GM18517 (cell line): ENCODE data around the gene LCNL1.
"Not testable (repeated sequence)": the region's sequence is repeated elsewhere in the genome, so short reads cannot be mapped to it uniquely, and the experiment has no call there.

ENCODE experiments used
- ATAC-seq: cut with Tn5 transposase; IDR thresholded peaks from one replicate; pipeline ENCODE4 v1.9.1; 2021; ENCODE audit warnings: mild to moderate bottlenecking, moderate library complexity; ENCODE audit not compliant: unreplicated experiment

The LCNL1 gene

GRCh38 chr9:137021568-137021978 is 38.8 kb downstream of the LCNL1 start:
- ATAC-seq: no peak

DNA sequence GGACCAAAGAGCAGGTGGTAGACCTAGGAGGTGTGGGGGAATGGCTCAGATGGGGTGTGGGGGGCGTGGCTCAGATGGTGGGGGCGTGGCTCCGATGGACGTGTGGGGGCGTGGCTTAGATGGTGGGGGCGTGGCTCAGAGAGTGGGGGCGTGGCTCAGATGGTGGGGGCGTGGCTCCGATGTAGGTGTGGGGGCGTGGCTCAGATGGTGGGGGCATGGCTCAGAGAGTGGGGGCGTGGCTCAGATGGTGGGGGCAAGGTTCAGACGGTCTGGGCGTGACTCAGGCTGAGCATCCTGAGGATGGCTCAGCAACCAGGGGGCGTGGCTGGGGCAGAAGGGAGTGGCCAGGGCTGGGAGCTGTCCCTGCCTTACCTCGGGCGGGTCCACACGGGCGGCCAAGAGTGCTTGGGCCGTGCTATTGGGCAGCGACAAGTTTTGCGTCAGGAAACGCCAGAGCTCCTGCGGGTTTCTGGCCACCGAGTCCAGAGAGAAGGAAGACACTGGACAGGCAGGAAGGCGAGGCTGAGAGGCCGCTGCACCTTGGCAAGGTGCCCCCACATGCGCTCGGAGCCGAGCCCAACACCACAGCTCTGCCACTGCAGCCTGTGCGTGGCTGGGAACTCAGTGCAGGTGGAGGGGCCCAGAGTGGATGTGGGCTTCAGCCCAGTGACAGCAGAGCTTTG is 39.3 kb downstream of the LCNL1 start:
- no peak for ATAC-seq

- ATAC-seq: no peak
These were observed 39.8 kb downstream of the LCNL1 start for GRCh38 chr9:137022662-137023008.

GRCh38 chr9:137023157-137023556 is 40.4 kb downstream of the LCNL1 start:
- no peak for ATAC-seq

GRCh38 chr9:137023583-137023991 is 40.8 kb downstream of the LCNL1 start:
- ATAC-seq: no peak

DNA sequence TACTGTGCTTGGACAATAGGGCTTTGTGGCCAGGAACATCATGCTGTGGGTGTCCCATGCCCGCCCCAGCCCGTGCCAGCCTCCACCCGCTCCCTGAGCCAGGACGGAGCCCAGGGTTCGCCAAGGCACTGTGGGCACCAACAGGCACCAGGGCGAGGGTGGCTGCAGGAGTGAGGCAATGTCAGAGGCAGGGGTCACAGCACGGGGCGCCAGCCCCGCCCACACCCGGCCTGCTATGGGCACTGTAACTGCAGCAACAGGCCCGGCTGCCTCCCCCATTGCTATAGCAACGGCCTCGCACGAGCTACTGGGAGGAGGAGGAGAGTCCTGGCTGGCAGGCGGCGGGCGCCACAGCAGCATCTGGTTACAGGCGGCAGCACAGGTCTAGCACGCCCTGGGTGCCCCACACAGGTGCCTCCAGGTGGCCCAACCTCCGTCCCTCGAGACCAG is 42.7 kb downstream of the LCNL1 start:
- no peak for ATAC-seq

GRCh38 chr9:137026384-137026783 is 43.6 kb downstream of the LCNL1 start:
- no peak for ATAC-seq

GRCh38 chr9:137026828-137027227 is 44.0 kb downstream of the LCNL1 start:
- no peak for ATAC-seq

DNA sequence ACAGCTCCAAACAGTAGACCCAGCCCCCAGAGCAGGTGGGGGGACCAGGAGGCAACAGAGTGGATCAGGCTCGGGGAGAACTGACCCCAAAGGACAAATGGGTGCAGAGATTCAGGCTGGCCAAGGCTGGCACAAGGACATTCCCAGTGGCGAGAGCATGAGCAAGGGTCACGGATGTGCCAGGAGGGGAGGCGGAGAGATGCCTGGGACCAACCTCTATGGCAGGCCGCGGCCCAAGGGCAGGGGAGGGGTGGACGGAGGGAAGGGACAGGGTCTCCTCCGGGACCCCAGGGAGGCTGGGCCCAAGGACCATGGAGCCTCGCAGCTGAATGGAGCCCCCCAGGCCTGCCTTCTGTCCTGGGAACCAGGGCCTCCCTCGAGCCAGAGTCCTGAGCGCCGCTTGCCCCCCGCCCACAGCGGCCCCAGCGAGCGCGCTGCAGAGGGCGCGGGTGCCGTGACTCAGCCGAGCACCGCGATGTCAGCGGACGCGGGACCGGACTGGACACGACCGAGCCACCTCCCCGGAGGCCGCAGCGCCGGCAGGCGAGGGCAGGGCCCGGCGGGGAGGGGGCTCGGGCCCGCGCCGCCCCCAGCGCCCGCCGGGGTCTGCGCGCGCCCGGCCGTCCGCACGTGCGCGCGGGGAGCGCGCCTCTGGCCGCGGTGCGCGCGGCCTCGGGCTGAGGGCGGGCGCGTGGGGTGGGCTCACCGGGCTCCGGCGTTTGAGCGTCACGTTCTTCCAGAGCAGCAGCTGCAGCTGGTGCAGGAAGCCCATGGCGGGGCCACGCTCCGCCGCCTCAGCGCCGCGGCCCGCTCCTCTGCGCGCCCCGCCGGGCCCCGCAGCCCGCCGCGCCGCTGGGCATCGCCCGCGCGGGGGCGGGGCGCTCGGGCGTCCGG is 44.8 kb downstream of the LCNL1 start, which contains the start of gene ABCA2:
ABCA2 (minus strand) TSS at position 869 of the 894 bp plus-strand sequence; CDS start at position 772, 97 bp downstream.
- no peak for ATAC-seq

- ATAC-seq: no peak
These were observed 45.7 kb downstream of the LCNL1 start for GRCh38 chr9:137028263-137029057.

- ATAC-seq: peak; percentile 42
These were observed 46.5 kb downstream of the LCNL1 start for GRCh38 chr9:137029058-137029936.

DNA sequence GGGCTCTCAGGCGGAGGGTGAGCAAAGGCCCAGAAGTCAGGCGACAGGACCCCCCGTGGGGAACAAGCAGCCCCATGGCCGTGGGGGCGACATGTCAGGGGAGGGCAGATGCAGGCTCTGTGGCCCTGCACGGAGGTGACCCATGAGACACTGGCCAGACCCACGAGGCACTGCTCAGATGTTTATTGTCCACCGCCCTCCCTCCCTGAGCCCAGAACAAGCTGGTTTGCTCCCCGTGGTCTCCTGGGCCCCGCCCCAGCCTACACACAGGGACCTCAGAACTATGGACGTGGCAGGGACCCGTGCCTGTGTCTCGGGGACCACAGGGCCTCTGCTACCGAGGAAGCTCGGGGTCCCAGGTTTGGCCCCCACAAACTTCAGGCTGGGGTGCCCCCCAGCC is 47.2 kb downstream of the LCNL1 start:
- no peak for ATAC-seq

DNA sequence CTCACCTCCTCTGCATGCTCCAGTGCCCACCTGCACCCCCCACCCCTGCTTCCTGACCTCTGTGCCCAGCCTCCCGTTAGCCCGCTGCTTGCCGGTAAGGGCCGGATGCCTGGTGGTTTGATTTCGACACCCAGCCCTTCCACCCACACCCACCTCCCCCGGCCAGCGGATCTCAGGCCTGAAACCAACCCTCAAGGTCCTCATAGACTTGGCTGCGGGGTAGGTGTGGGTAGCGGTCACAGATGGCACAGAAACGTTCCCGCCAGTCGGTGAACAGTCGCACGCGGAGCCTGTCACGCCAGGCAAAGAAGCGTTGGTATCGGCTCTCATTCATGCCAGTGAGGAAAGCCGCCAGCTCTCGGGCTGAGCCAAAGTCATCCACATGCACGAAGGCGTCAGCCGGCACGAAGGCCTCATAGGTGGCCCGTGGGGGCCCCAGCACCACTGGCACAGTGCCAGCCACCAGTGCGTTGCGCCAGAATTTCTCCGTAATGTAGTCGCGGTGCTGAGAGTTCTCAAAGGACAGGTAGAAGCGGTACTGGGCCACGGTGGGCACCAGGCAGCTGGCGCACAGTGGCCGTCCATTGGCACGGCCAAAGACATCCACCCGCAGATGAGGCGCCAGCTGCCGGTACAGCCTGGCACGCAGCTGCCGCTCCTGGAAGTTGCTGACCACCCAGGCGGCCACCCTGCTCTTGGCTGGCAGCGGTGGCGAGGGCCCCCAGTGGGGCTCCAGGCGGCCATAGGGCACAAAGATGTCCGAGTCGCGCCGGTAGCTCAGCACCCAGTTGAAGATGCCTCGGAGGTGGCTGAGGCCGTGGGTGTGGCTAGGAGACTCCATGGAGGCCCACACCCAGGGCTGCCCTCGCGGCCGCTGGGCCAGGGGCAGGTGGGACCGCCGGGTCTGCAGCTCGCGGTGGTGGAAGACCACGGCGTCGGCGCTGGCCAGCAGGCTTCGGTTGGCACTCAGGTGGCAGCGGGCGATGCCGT is 48.0 kb downstream of the LCNL1 start:
- ATAC-seq: no peak

DNA sequence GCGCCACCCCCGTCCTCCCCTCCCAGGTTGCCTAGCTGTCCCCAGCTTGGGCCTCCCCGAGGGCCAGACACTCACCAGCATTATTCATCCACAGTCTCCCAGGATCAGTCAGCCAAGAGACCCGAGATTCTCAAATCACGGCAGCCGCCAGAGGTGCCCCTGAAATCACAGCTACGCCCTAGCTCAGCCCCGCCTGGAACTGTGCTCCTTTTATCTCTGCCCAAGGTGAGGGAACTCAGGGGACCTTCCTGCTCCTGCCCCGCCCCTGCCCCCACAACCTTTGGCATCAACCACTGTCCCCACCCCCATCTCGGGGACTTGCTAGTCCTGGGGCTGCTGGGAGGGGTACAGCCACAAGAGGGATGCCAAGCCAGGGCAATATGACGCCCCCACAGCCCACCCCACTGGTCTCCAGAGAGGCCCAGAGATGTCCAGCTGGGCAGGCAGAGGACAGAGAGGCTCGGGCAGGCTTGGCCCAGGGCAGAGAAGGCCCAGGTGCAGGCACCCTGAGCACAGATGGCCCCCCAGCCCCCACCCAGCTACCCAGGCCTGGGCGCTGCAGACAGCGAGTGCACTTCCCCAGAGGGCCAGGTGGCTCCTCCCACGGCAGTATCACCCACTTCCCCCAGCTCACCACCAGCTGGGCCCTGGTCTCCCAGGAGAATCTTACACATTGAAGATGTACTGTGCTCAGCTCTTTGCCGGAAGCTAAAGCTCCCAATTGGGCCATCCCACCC is 49.3 kb downstream of the LCNL1 start, which contains the start of gene FUT7:
FUT7 (minus strand) TSS at position 185 of the 737 bp plus-strand sequence; CDS start at position 88, 97 bp downstream.
- ATAC-seq: no peak

- ATAC-seq: no peak
These were observed 50.1 kb downstream of the LCNL1 start for GRCh38 chr9:137032858-137033257.

- not testable (repeated sequence) for ATAC-seq
These were observed 50.7 kb downstream of the LCNL1 start for GRCh38 chr9:137033481-137033880.

DNA sequence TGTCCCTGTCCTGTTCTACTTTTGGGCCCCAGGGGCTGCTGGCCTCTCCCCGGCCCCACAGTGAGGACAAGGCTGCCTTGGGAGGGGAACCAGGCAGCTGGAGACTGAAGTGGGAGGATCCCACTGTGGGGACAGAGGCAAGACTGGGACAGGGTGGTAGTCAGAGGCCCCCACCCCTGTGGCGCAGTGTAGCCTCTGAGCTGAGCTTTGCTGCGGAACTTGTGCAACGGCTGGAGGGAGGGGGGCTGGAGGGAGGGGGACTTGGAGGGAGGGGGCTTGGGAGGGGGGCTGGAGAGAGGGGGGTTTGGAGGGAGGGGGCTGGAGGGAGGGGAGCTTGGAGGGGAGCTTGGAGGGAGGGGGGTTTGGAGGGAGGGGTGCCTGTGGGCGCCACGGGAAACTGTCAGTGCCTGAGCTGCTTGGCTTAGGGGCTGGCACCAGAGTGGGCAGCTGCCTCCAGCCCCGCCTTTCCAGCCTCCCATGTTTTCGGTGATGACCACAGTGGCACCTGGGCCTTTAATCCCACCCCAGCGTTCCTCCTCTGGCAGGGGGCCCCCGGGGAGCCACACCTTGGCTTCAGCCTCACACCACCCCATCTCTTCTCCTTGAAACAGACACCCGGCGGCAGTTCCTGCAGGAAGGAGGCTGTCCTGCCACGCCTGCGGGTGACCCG is 51.4 kb downstream of the LCNL1 start:
- no peak for ATAC-seq
